ENCODE data around the gene WDR20.

DNA sequence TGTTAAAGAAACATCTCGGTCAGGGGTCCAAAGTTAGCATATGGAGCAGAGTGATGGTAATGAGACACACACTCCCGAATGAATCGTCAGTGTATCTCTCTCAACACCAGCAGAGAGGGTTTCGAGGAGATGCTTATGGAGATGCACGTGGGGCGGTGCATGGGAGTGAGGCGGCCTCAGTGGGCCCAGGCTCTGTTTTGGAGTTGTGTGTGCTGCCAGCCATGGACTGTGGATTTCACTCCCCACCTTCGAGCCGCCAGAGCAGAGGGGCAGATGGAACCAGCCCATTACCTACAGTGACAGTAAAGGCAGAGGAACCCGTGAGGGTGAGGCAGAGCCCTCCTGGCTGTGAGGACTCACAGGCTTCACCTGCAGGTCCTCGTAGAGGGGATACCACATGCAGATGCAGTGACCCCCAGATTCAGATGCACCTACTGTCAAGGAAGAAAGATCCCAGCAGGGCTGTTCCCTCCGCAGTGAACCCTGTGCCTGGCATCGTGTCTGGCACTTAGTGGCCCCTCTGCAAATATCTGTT, 68.2 kb downstream of the WDR20 start:
- TF ChIP-seq, protein P1, sequence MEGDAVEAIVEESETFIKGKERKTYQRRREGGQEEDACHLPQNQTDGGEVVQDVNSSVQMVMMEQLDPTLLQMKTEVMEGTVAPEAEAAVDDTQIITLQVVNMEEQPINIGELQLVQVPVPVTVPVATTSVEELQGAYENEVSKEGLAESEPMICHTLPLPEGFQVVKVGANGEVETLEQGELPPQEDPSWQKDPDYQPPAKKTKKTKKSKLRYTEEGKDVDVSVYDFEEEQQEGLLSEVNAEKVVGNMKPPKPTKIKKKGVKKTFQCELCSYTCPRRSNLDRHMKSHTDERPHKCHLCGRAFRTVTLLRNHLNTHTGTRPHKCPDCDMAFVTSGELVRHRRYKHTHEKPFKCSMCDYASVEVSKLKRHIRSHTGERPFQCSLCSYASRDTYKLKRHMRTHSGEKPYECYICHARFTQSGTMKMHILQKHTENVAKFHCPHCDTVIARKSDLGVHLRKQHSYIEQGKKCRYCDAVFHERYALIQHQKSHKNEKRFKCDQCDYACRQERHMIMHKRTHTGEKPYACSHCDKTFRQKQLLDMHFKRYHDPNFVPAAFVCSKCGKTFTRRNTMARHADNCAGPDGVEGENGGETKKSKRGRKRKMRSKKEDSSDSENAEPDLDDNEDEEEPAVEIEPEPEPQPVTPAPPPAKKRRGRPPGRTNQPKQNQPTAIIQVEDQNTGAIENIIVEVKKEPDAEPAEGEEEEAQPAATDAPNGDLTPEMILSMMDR (conservative IDR thresholded peaks at IDR 0.05; ENCODE audit: low read depth, low read length): no peak
- no peak for TF ChIP-seq EZH2 (IDR thresholded peaks at IDR 0.05; ENCODE audit: low read length, unreplicated experiment)
- TF ChIP-seq EZH2phosphoT487 (IDR thresholded peaks at IDR 0.05; ENCODE audit: borderline replicate concordance, low read length): no peak
